ENCODE measurements around the gene MIAT.

MIAT gene

GRCh38 chr22:26669060-26669481 lies 11.7 kb downstream of the MIAT start:
- Histone ChIP-seq H3K27ac (ENCODE audit: low read depth, low read length) (no peak overlapping the region), H3K27me3 (ENCODE audit: insufficient read depth, low read length) (no peaks in the 10 kb centered on the region), H3K9ac (ENCODE audit: low read depth, low read length) (no peak overlapping the region), H3K9me3 (ENCODE audit: insufficient read depth, low read depth, low read length) (no peaks in the 10 kb centered on the region), H3K4me1 (ENCODE audit: insufficient read depth, low read length) (peaks cover 10% of the 10 kb centered on the region), H3K4me3 (ENCODE audit: low read length) (no peak overlapping the region), H3K36me3 (ENCODE audit: insufficient read depth, low read length) (peaks cover 55% of the 10 kb centered on the region)
- 55% methylated on average over 2 of the region's 2 CpGs for WGBS

- Histone ChIP-seq H3K4me3 (ENCODE audit: low read length) (no peak overlapping the region), H3K27me3 (ENCODE audit: insufficient read depth, low read length) (no peaks in the 10 kb centered on the region), H3K9ac (ENCODE audit: low read depth, low read length) (no peak overlapping the region), H3K4me1 (ENCODE audit: insufficient read depth, low read length) (peaks cover 9% of the 10 kb centered on the region), H3K27ac (ENCODE audit: low read depth, low read length) (no peak overlapping the region), H3K9me3 (ENCODE audit: insufficient read depth, low read depth, low read length) (no peaks in the 10 kb centered on the region), H3K36me3 (ENCODE audit: insufficient read depth, low read length) (peaks cover 43% of the 10 kb centered on the region)
- 89% methylated on average over 4 of the region's 4 CpGs for WGBS
These were observed 13.1 kb downstream of the MIAT start for GRCh38 chr22:26670459-26670858.

GRCh38 chr22:26671317-26672059 lies 14.1 kb downstream of the MIAT start:
- Histone ChIP-seq H3K27ac (ENCODE audit: low read depth, low read length) (peak overlapping the region; percentile 96; the same call in 1 of the 2 replicates), H3K4me1 (ENCODE audit: insufficient read depth, low read length) (peaks cover 9% of the 10 kb centered on the region), H3K9ac (ENCODE audit: low read depth, low read length) (no peak overlapping the region), H3K4me3 (ENCODE audit: low read length) (no peak overlapping the region), H3K9me3 (ENCODE audit: insufficient read depth, low read depth, low read length) (no peaks in the 10 kb centered on the region), H3K36me3 (ENCODE audit: insufficient read depth, low read length) (peaks cover 34% of the 10 kb centered on the region), H3K27me3 (ENCODE audit: insufficient read depth, low read length) (no peaks in the 10 kb centered on the region)
- WGBS, result 93% methylated on average over 15 of the region's 15 CpGs

- H3K9ac ChIP-seq (ENCODE audit: low read depth, low read length), result no peak overlapping the region
- H3K9me3 ChIP-seq (ENCODE audit: insufficient read depth, low read depth, low read length), result no peaks in the 10 kb centered on the region
- peaks cover 9% of the 10 kb centered on the region for H3K4me1 ChIP-seq (ENCODE audit: insufficient read depth, low read length)
- H3K36me3 ChIP-seq (ENCODE audit: insufficient read depth, low read length), result peaks cover 29% of the 10 kb centered on the region
- no peaks in the 10 kb centered on the region for H3K27me3 ChIP-seq (ENCODE audit: insufficient read depth, low read length)
- 89% methylated on average over 8 of the region's 8 CpGs for WGBS
- H3K27ac ChIP-seq (ENCODE audit: low read depth, low read length), result peak overlapping the region; percentile 96
- H3K4me3 ChIP-seq (ENCODE audit: low read length), result peak overlapping the region; percentile 65
These were observed 14.7 kb downstream of the MIAT start for GRCh38 chr22:26672060-26672471.

GRCh38 chr22:26672590-26673468 lies 15.4 kb downstream of the MIAT start:
- WGBS, result 28% methylated on average over 36 of the region's 36 CpGs
- Histone ChIP-seq H3K9ac (ENCODE audit: low read depth, low read length) (peak overlapping the region; percentile 71), H3K4me3 (ENCODE audit: low read length) (peak overlapping the region; percentile 65), H3K9me3 (ENCODE audit: insufficient read depth, low read depth, low read length) (no peaks in the 10 kb centered on the region), H3K27me3 (ENCODE audit: insufficient read depth, low read length) (no peaks in the 10 kb centered on the region), H3K4me1 (ENCODE audit: insufficient read depth, low read length) (peaks cover 9% of the 10 kb centered on the region), H3K36me3 (ENCODE audit: insufficient read depth, low read length) (peaks cover 24% of the 10 kb centered on the region), H3K27ac (ENCODE audit: low read depth, low read length) (peak overlapping the region; percentile 96)

GRCh38 chr22:26673486-26673885 lies 16.1 kb downstream of the MIAT start:
- Histone ChIP-seq H3K27ac (ENCODE audit: low read depth, low read length) (peak overlapping the region; percentile 96), H3K9me3 (ENCODE audit: insufficient read depth, low read depth, low read length) (no peaks in the 10 kb centered on the region), H3K27me3 (ENCODE audit: insufficient read depth, low read length) (no peaks in the 10 kb centered on the region), H3K4me3 (ENCODE audit: low read length) (peak overlapping the region; percentile 65), H3K4me1 (ENCODE audit: insufficient read depth, low read length) (peaks cover 9% of the 10 kb centered on the region), H3K36me3 (ENCODE audit: insufficient read depth, low read length) (peaks cover 17% of the 10 kb centered on the region), H3K9ac (ENCODE audit: low read depth, low read length) (peak overlapping the region; percentile 71)
- WGBS, result 85% methylated on average over 4 of the region's 4 CpGs

GRCh38 chr22:26674211-26675190 lies 17.1 kb downstream of the MIAT start:
- Histone ChIP-seq H3K9me3 (ENCODE audit: insufficient read depth, low read depth, low read length) (no peaks in the 10 kb centered on the region), H3K27ac (ENCODE audit: low read depth, low read length) (no peak overlapping the region), H3K4me3 (ENCODE audit: low read length) (no peak overlapping the region), H3K27me3 (ENCODE audit: insufficient read depth, low read length) (no peaks in the 10 kb centered on the region), H3K9ac (ENCODE audit: low read depth, low read length) (no peak overlapping the region), H3K4me1 (ENCODE audit: insufficient read depth, low read length) (peaks cover 9% of the 10 kb centered on the region), H3K36me3 (ENCODE audit: insufficient read depth, low read length) (peaks cover 8% of the 10 kb centered on the region)
- 92% methylated on average over 9 of the region's 9 CpGs for WGBS

GRCh38 chr22:26675687-26676268 lies 18.4 kb downstream of the MIAT start:
- H3K36me3 ChIP-seq (ENCODE audit: insufficient read depth, low read length), result no peaks in the 10 kb centered on the region
- H3K27me3 ChIP-seq (ENCODE audit: insufficient read depth, low read length), result no peaks in the 10 kb centered on the region
- H3K27ac ChIP-seq (ENCODE audit: low read depth, low read length), result no peak overlapping the region
- no peak overlapping the region for H3K9ac ChIP-seq (ENCODE audit: low read depth, low read length)
- H3K4me1 ChIP-seq (ENCODE audit: insufficient read depth, low read length), result peaks cover 9% of the 10 kb centered on the region
- no peaks in the 10 kb centered on the region for H3K9me3 ChIP-seq (ENCODE audit: insufficient read depth, low read depth, low read length)
- 89% methylated on average over 4 of the region's 4 CpGs for WGBS
- H3K4me3 ChIP-seq (ENCODE audit: low read length), result no peak overlapping the region

- no peaks in the 10 kb centered on the region for H3K36me3 ChIP-seq (ENCODE audit: insufficient read depth, low read length)
- peaks cover 18% of the 10 kb centered on the region for H3K4me1 ChIP-seq (ENCODE audit: insufficient read depth, low read length)
- H3K9ac ChIP-seq (ENCODE audit: low read depth, low read length), result no peak overlapping the region
- no peaks in the 10 kb centered on the region for H3K27me3 ChIP-seq (ENCODE audit: insufficient read depth, low read length)
- no peak overlapping the region for H3K27ac ChIP-seq (ENCODE audit: low read depth, low read length)
- WGBS, result 92% methylated on average over 5 of the region's 5 CpGs
- H3K4me3 ChIP-seq (ENCODE audit: low read length), result no peak overlapping the region
- H3K9me3 ChIP-seq (ENCODE audit: insufficient read depth, low read depth, low read length), result no peaks in the 10 kb centered on the region
These were observed 19.8 kb downstream of the MIAT start for GRCh38 chr22:26677217-26677616.

GRCh38 chr22:26679003-26679629 lies 21.7 kb downstream of the MIAT start:
- Histone ChIP-seq H3K9me3 (ENCODE audit: insufficient read depth, low read depth, low read length) (no peaks in the 10 kb centered on the region), H3K27me3 (ENCODE audit: insufficient read depth, low read length) (no peaks in the 10 kb centered on the region), H3K27ac (ENCODE audit: low read depth, low read length) (no peak overlapping the region), H3K36me3 (ENCODE audit: insufficient read depth, low read length) (no peaks in the 10 kb centered on the region), H3K4me1 (ENCODE audit: insufficient read depth, low read length) (peaks cover 12% of the 10 kb centered on the region), H3K4me3 (ENCODE audit: low read length) (no peak overlapping the region), H3K9ac (ENCODE audit: low read depth, low read length) (no peak overlapping the region)
- WGBS, result 52% methylated on average over 9 of the region's 9 CpGs

All from HUES64 (cell line).